HepG2 (cell line): Measurements from ENCODE around the gene ANO6. TPM values are rescaled to one million over a fixed set of nuclear protein-coding genes. Genes with fewer than 3 reads are reported as not detected.

ENCODE experiments used
- ARNT ChIP-seq: fragments of 450-650 bp; IDR thresholded peaks from 2 replicates; pipeline ENCODE4 v1.6.1; 2017
- BRD4 ChIP-seq: sonication (generic); formaldehyde crosslinking; IDR thresholded peaks from 2 replicates; pipeline ENCODE4 v1.4.0; 2020; ENCODE audit warnings: missing genetic modification reagents
- GATAD2A ChIP-seq: IDR thresholded peaks from 2 replicates; pipeline ENCODE4 v1.6.1; 2016
- HNRNPLL ChIP-seq: fragments of 200-400 bp; formaldehyde crosslinking; IDR thresholded peaks from 2 replicates; pipeline ENCODE4 v1.6.1; 2017; ENCODE audit warnings: mild to moderate bottlenecking, low read depth, low read length; ENCODE audit not compliant: poor library complexity, severe bottlenecking
- KAT8 ChIP-seq: IDR thresholded peaks from 2 replicates; pipeline ENCODE4 v1.6.1; 2016; ENCODE audit warnings: missing genetic modification reagents, missing compliant biosample characterization
- KDM6A ChIP-seq: IDR thresholded peaks from 2 replicates; pipeline ENCODE4 v1.6.1; 2016; ENCODE audit warnings: low read depth
- PLSCR1 ChIP-seq: sonication (generic); formaldehyde crosslinking; IDR thresholded peaks from 2 replicates; pipeline ENCODE4 v1.5.0; 2020; ENCODE audit warnings: missing genetic modification reagents, mild to moderate bottlenecking, borderline replicate concordance
- RAD21 ChIP-seq: fragments of 450-650 bp; formaldehyde crosslinking; IDR thresholded peaks from 2 replicates; pipeline ENCODE4 v1.5.0; 2020; ENCODE audit warnings: mild to moderate bottlenecking
- ZNF235 ChIP-seq: sonication (generic); formaldehyde crosslinking; IDR thresholded peaks from 2 replicates; pipeline ENCODE4 v1.8.1; 2023; ENCODE audit warnings: mild to moderate bottlenecking, missing genetic modification reagents, borderline replicate concordance
- ZNF280D ChIP-seq: sonication (generic); formaldehyde crosslinking; IDR thresholded peaks from 2 replicates; pipeline ENCODE4 v1.5.1; 2020; ENCODE audit warnings: mild to moderate bottlenecking, missing genetic modification reagents
- ZNF292 ChIP-seq: sonication (generic); formaldehyde crosslinking; IDR thresholded peaks from 2 replicates; pipeline ENCODE4 v1.8.1; 2022; ENCODE audit warnings: mild to moderate bottlenecking, low read depth, missing genetic modification reagents, borderline replicate concordance
- ZNF331 ChIP-seq: sonication (generic); formaldehyde crosslinking; IDR thresholded peaks from 2 replicates; pipeline ENCODE4 v1.4.0; 2020; ENCODE audit warnings: missing genetic modification reagents
- ZNF333 ChIP-seq: sonication (generic); formaldehyde crosslinking; IDR thresholded peaks from 2 replicates; pipeline ENCODE4 v1.4.0; 2020; ENCODE audit warnings: mild to moderate bottlenecking, missing genetic modification reagents, borderline replicate concordance
- ZNF501 ChIP-seq: sonication (generic); formaldehyde crosslinking; IDR thresholded peaks from 2 replicates; pipeline ENCODE4 v1.5.1; 2020; ENCODE audit warnings: mild to moderate bottlenecking, moderate library complexity, missing genetic modification reagents
- ZNF558 ChIP-seq: sonication (generic); formaldehyde crosslinking; IDR thresholded peaks from 2 replicates; pipeline ENCODE4 v1.9.0; 2022; ENCODE audit warnings: mild to moderate bottlenecking, missing genetic modification reagents, borderline replicate concordance
- ZNF598 ChIP-seq: sonication (generic); formaldehyde crosslinking; IDR thresholded peaks from 2 replicates; pipeline ENCODE4 v1.5.1; 2020; ENCODE audit warnings: mild to moderate bottlenecking, missing genetic modification reagents, borderline replicate concordance
- ZNF792 ChIP-seq: IDR thresholded peaks from 2 replicates; pipeline ENCODE4 v1.6.1; 2016
- ZNF891 ChIP-seq: sonication (generic); formaldehyde crosslinking; IDR thresholded peaks from 2 replicates; pipeline ENCODE4 v1.5.0; 2020; ENCODE audit warnings: mild to moderate bottlenecking, missing genetic modification reagents
- ZSCAN30 ChIP-seq: sonication (generic); formaldehyde crosslinking; IDR thresholded peaks from 2 replicates; pipeline ENCODE4 v1.5.0; 2020; ENCODE audit warnings: mild to moderate bottlenecking, missing genetic modification reagents
- ZZZ3 ChIP-seq: sonication (generic); formaldehyde crosslinking; IDR thresholded peaks from 2 replicates; pipeline ENCODE4 v1.4.0; 2020; ENCODE audit warnings: missing genetic modification reagents, mild to moderate bottlenecking, borderline replicate concordance
- polyA plus RNA-seq, 8 experiments: library from polyadenylated mRNA; depleted of rRNA in 3 of 8; stranded (reverse) in 7 of 8; unstranded in 1 of 8; fragments of >200 nt; fragmentation: Illumina TruSeq in 4 of 8; extraction: Trizol in 4 of 8; gene quantifications; 2 replicates each; pipeline versions ENCODE4 v1.2.1 to v1.2.3, GENCODE V29; 2011 to 2016; ENCODE audit warnings: low read depth in 4 of 8, missing spikeins in 1 of 8, mixed read lengths in 1 of 8; ENCODE audit not compliant: insufficient read depth in 1 of 8
- total RNA-seq, 5 experiments: library from RNA; depleted of rRNA; stranded (reverse); fragments of >200 nt; fragmentation: Illumina TruSeq; extraction: Trizol; gene quantifications; 2 replicates each; pipeline ENCODE4 v1.2.3, GENCODE V29; 2016; ENCODE audit warnings: low read depth in 1 of 5
- TF ChIP-seq, protein P1 (sequence below): sonication (generic); formaldehyde crosslinking; IDR thresholded peaks from 2 replicates; pipeline ENCODE4 v1.5.1; 2020; ENCODE audit warnings: missing genetic modification reagents, mild to moderate bottlenecking, borderline replicate concordance
- TF ChIP-seq, protein P2 (sequence below): sonication (generic); IDR thresholded peaks from 2 replicates; pipeline ENCODE4 v1.6.1; 2016; ENCODE audit warnings: low read depth, borderline replicate concordance
- TF ChIP-seq, protein P3 (sequence below): IDR thresholded peaks from 2 replicates; pipeline ENCODE4 v1.6.1; 2016; ENCODE audit warnings: low read depth, borderline replicate concordance
- TF ChIP-seq, protein P4 (sequence below): sonication (generic); formaldehyde crosslinking; IDR thresholded peaks from 2 replicates; pipeline ENCODE4 v1.4.0; 2020; ENCODE audit warnings: mild to moderate bottlenecking, missing genetic modification reagents

The ANO6 gene
- total and polyA plus RNA-seq, 2 of the 13 experiments (the other 11 are each of a cell fraction or from before 2014, with no cell fraction given): 37.8 to 57.1 TPM

GRCh38 chr12:45215419-45216229, at the start of gene ANO6 (continued):
- TF ChIP-seq ZNF558 (CRISPR knock-in tag) (no peak), ZNF891 (CRISPR knock-in tag) (peak; percentile 29; the same call in 1 of the 2 replicates), ZNF280D (CRISPR knock-in tag) (0 out of 2 replicates have a peak, but pooled peaks have one; percentile 57), ZNF598 (CRISPR knock-in tag) (peak; percentile 61; the same call in 1 of the 2 replicates), PLSCR1 (CRISPR knock-in tag) (0 out of 2 replicates have a peak, but pooled peaks have one; percentile 14), ZNF292 (peak; percentile 95), ZNF331 (no peak; the same call in 1 of the 2 replicates), RAD21 (peak; percentile 51), ZNF235 (0 out of 2 replicates have a peak, but pooled peaks have one; percentile 75), ARNT (no peak), KAT8 (peak; percentile 45; the same call in 1 of the 2 replicates), ZSCAN30 (no peak), BRD4 (CRISPR knock-in tag) (peak; percentile 62), ZNF792 (CRISPR knock-in tag) (peak; percentile 38; the same call in 1 of the 2 replicates), ZNF333 (CRISPR knock-in tag) (peak; percentile 60), KDM6A (CRISPR knock-in tag) (no peak), ZNF501 (peak; percentile 75), HNRNPLL (peak; percentile 70), ZZZ3 (CRISPR knock-in tag) (no peak), GATAD2A (CRISPR knock-in tag) (peak; percentile 65)
- TF ChIP-seq, protein P1, sequence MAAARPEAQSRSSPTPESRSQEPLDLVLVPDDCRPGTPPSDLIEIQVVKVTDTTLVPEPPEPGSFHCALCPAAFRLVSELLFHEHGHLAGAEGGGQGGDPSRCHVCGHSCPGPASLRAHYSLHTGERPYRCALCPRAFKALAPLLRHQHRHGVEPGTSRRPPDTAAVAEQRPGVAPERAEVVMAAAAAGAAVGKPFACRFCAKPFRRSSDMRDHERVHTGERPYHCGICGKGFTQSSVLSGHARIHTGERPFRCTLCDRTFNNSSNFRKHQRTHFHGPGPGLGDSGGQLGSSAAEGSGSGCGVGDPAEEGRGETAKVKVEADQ (CRISPR knock-in tag): peak; percentile 45
- TF ChIP-seq, protein P2, sequence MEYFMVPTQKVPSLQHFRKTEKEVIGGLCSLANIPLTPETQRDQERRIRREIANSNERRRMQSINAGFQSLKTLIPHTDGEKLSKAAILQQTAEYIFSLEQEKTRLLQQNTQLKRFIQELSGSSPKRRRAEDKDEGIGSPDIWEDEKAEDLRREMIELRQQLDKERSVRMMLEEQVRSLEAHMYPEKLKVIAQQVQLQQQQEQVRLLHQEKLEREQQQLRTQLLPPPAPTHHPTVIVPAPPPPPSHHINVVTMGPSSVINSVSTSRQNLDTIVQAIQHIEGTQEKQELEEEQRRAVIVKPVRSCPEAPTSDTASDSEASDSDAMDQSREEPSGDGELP: no peak
- TF ChIP-seq, protein P3, sequence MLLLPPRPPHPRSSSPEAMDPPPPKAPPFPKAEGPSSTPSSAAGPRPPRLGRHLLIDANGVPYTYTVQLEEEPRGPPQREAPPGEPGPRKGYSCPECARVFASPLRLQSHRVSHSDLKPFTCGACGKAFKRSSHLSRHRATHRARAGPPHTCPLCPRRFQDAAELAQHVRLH (CRISPR knock-in tag): 0 out of 2 replicates have a peak, but pooled peaks have one; percentile 75
- TF ChIP-seq, protein P4, sequence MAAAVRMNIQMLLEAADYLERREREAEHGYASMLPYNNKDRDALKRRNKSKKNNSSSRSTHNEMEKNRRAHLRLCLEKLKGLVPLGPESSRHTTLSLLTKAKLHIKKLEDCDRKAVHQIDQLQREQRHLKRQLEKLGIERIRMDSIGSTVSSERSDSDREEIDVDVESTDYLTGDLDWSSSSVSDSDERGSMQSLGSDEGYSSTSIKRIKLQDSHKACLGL (CRISPR knock-in tag): peak; percentile 80
